HL-60/S4 treated with retinoic acid at 250 ng/mL for 4 days and 3 days (cell line): ENCODE data around the gene CPEB1.
"Not testable (repeated sequence)": the region's sequence is repeated elsewhere in the genome, so short reads cannot be mapped to it uniquely, and the experiment has no call there.

ENCODE experiments used
- in situ Hi-C: fragments of 300-500 bp; cut with MboI; formaldehyde crosslinking; loops from 2 replicates; pipeline ENCODE4 v1.7.0; 2022; ENCODE audit warnings: low sequenced_read_pairs

CPEB1 gene

DNA sequence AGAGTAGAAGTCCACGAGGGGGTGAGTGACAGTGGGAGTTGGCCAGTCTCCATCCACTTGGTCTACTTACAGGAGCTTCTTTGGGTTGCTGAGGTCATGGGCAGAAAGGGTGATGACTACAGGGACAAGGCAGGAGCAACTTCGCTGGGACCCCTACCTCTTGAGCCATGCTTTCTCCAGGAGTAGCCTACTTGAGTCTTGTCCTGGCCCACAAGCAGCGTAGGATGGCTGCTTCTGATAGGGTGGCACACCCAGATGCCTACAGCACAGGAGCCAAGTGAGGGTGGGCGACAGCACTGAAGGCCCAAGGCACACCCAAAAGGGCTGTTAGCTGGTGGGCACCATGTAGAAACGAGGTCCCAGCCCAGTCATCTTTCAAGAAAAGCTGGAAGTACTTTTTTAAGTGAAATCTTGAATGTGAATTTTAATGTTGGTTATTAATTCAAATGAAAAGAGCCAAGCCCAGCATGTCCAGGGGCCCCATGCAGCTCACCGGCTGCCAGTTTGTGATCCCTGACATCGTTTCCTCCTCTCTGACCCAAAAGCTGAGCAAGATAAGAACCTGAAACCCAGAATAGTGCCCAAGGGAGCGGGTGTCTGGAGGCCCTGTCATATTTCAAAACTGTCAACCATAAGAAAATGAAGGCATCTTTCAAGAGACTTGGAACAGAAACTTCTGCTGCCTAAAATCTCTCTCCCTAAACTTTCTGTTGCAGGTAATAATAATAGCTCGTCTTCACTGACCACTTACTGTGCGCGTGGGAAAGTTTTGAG is 2.2 kb upstream of the CPEB1 start:
- in situ Hi-C loops = no loop called here

DNA sequence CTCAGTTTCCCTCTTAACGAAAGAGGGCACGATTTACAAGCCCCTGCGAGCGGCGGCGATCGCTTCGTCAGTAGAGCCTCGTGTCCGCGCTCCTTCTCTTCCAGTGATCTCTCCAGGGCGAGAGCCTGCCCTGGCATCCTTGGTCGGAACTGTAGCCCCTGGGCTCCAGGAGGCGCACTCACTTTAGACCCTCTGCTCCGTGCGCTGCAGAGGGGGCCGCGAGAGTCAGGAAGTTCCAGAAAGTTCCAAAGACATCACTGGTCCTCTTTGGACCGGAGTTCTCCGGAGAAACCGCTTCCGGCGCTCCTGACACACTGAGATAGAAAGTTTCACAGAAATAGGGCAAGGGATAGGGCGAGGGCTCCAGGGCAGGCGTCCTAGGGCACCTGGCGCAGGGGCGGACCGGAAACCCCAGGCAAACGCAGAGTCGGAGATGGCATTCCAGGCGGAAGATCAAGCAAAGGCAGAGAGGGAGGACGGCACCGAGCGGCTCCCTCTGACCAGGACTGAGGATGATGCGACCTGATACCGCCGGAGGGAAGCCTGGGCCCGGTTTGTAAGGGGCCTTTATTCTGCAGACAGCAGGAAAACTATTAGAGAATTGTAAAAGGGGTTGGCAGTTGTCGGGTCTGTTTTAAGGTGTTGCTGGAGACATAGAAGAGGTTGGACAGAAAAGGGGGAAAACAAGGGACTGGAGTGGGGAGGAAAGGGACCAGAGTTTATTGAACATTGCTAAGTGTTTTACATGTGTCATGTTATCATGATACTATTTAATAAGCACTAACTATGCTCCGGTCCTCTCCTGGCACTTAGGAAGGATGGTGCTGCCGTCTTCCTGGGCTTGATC is 1.3 kb upstream of the CPEB1 start:
- in situ Hi-C loops = no loop called here

DNA sequence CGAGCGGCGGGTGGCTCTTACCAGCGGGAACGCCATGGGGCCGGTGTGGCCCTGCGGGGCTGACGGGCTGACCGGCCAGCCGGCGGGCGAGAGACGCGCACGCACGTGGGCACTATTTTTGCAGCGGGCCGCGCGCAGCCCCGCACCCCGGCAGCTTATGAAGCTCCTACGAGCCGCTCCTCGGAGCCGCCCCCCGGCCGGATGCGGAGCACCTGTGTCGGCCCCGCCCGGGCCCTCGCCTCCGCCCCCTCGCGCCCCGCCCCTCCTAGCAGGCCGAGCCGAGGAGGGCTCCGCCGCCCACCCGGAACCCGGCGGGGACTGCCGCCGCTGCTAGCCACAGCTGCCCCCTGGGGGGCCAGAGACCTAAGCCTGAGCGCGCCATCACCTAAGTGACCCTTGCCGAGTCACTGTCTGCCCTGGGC is 683 bp upstream of the CPEB1 start:
- in situ Hi-C loops = no loop called here

DNA sequence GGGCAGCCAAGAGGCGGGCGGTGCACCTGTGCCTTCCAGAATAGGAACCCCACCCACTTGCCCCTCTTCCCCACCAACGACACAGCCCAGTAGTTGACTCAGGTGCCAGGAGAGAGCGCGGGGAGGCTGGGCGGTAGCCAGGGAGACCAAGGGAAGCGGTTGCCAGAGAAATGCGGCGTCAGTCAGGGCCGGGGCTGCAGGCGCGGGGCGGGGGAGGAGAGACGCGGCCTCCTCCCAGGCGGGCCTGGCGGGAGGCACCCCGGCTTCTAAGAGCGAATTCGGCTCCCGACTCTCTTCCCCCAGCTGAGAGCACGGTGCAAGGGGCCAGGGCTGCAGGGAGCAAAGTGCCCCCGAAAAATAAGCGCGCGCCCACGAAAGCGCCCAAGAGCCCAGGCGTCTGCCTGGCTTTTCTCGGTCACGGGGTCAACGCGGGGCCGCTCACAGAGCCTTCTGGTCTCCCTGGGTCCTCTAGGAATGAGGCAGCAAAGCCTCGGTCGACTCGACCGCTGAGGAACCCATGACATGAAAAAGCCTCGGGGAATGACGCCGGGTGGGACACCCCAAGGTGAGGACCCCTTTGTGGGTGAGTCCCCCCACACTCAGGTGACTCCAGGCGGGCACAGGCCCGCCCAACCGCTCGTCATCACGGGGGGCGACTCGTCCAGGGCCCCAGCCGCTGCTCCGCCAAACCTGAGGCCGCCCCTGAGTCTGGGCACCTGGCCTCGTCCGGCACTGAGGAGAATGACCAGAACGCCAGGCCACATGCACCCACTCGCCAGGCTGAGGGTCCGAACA is 716 bp downstream of the CPEB1 start:
- in situ Hi-C loops = no loop called here

DNA sequence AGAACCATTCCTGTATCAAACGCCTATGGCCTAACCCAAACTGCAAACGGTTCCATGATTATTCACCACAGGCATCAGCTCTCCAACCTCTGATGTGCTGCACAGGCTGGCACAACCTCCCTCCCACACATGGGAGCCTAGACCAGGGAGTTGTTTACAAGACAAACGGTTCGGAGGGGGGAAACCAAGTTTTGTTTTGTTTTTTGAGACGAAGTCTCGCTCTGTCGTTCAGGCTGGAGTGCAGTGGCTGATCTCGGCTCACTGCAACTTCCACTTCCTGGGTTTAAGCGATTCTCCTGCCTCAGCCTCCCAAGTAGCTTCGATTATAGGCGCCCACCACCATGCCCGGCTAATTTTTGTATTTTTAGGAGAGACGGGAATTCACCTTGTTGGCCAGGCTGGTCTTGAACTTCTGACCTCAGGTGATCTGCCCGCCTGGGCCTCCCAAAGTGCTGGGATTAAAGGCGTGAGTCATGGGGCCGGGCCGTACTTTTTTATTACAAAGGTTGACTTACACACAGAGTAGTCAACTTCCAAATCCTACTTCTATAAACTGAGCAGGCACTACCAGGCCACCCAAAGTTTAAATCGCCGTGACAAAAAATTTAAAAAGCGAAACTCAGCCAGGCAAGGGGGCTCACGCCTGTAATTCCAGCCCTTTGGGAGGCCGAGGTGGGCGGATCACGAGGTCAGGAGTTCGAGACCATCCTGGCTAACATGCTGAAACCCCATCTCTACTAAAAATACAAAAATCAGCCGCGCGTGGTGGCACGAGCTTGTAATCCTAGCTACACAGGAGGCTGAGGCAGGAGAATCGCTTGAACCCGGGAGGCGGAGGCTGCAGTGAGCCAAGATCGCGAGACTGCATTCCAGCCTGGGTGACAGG is 2.0 kb downstream of the CPEB1 start:
- in situ Hi-C loops = not testable (repeated sequence)

DNA sequence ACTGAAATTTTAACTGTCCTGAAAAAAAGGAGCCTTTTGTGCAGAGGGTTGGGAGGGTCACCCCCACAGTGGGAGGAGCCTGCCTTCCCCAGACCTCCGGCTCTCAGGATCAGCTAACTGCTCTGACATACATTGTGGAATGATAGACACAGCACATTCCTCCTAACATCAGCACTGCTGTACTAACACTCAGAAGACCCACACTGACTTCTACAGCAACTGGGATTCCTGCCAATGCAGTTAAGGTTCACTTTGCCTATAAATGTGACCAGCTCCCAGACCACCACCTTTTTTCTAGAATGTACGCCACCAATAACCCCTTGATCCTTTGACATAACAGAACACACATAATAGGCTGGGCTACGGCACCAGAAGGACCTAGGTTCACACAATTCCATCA is 3.2 kb downstream of the CPEB1 start:
- in situ Hi-C loops = no loop called here

DNA sequence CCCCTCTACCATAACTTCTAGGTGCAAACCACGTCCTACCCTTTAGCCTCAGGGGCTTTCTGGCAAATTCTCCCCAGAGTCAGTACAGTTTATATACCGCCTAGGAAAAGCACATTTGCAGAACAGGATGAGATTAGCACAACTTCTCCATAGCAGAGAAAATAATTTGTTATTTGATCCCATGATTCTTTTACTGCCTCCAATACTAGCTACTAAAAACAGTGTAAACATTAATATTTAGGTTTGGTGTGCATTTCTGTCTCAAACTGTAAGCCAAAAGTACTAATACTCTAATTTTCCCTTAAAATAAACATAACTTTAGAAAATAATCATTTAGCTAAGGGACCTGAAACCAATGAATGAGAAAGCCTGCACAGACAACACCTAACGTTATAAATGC is 4.5 kb downstream of the CPEB1 start:
- in situ Hi-C loops = no loop called here

DNA sequence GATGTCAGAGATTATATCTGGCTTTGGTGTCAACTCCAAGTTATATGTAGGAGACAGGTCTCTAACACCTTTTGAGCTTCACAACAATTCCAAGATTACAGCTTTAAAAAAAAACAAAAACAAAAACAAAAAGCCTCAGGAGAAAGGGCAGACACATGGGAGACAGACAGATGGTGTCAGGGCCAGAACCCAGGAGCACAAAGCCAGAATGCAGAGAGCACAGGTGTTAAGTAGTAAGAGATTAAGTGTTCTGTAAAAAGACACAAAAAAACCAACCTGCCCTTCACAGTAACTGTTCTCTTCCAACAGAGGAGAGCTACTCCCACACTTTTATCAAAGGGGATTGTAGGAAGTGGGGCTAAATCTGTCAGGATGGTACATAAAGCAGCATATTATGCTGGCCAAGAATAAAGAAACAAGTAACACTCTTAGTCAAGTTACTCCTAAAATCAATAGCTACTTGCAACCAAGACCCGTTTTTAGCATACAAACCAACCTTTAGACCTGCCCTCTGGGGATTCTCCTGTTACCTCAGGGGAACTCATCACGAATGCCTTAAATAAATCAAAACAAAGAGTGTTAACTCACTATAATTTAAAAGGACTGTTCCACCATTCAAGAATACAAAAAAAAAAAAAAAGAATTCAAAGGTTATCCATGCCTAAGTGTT is 5.9 kb downstream of the CPEB1 start:
- in situ Hi-C loops = no loop called here

DNA sequence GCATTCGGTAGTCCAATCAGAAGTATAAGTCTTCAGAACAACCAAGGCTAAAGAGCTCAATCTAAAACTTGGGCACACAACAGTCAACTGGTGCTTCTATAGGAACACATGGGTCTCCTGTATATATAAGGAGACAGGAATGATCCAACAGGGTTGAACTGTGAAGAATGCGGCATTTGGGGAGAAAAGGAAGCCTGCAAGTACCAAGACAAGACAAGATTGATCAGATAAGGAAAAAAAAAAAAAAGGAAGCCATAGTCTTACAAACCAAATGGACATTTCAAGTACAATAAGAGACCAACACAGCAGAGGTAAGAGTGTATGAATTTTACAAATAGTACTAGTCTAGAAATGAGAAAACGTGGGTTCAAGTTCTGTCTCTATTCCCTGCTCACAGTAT is 6.5 kb downstream of the CPEB1 start:
- in situ Hi-C loops = no loop called here

DNA sequence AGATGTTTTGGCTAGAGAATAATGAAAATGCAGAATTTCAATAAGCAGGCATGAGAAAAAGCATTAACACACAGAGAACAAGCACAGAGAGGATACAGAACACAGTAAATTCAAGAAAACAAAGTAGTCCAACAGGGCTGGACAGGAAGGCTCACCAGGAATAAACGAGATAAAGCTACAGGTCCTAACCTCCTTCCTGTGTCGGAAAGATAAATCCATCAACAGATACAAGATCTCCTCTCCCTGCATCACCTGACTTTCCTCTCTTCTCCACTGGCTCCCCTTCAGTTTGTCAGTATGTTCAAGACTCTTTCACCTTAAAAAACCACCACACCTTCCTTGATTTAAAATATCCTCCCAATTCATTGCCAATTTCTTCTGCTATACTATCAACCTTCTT is 11.4 kb downstream of the CPEB1 start:
- in situ Hi-C loops = no loop called here

DNA sequence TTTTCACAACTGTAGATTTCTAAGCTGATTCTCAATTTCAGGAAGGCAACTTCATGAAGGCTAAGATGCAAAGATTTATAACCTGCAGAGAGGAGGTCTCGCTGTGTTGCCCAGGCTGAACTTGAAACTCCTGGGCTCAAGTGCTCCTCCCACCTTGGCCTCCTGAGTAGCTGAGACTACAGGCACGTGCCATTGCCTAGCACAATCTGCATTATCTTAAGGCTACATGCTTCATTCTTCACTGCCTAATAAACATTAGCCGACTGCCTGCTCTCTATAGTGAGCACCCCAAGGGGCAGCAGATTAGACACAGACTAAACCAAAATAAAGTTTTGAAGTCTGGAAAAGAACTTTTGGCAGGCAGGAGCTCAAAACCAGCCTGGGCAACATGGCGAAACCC is 17.1 kb downstream of the CPEB1 start:
- in situ Hi-C loops = no loop called here

DNA sequence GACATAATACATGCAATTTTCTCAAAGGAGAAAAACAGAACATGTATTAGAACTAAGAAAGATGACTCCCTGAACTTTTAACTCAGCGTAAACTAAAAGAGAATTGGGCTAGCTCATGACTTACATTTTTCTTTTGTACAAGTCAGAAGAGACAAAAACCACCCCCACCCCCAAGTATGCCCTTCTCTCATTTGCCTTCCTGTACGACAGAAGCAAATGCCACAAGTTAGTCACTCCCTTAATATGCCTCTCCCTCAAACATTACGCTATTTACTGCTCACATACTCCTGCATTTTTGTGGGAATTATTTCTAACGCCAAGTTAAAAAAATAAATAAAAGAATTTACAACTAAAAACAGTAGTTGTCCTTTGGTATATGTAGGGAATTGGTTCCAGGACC is 22.0 kb downstream of the CPEB1 start:
- in situ Hi-C loops = no loop called here

DNA sequence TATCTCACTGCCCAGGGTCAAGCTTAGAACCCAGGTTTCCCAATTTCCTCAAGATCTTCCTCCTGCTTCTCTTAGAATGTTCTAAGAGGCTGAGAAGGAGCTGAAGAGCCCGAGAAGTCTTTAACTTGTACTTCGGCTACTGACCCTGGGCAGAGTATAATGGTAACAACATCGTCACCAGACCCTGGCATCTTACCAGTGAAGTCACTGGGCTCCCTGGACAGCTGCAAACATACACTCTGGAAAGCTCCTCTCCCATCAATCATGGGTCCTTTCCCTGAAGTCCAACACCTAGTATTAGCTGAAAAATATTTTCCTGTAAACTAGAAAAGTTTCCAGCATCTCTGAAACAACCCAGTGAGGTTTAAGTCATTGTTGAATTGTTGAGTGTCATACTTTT is 22.7 kb downstream of the CPEB1 start:
- in situ Hi-C loops = no loop called here

DNA sequence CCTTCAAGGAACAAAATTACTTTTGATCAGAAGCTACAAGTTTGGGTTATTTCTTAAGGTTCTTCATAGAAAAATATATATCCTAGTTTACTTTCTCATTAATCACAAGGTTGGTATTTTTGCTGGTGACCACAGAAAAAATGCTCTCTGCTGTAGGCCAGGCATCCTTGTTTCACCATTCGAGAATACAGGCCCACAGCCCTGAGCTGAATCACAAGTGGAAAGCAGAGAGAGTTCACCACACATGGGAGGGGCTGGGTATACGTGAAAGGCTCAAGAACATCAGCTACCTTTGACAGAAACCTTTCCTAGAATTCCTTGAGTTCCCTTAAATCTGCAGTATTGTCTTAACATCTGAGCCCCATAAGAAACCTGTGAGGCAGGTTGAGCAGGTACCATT is 23.2 kb downstream of the CPEB1 start:
- in situ Hi-C loops = no loop called here

DNA sequence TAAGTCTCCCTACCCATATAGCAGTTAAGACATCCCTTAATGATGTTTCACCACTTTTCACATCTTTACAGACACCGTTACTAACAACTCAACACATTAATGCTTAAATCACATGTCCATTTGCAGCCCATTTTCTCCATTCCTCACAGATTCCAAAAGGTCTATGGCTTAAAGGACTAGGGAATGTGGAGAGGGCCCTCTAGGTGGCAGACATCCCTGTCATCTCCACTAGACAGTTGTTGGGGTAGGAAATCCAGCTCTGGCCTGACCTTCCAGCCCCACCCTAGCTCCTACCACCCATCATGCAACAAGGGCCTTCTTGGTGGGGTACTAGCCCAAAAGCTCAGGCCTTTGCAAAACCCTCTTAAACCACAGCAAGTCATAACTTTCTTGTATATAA is 25.2 kb downstream of the CPEB1 start:
- in situ Hi-C loops = no loop called here

DNA sequence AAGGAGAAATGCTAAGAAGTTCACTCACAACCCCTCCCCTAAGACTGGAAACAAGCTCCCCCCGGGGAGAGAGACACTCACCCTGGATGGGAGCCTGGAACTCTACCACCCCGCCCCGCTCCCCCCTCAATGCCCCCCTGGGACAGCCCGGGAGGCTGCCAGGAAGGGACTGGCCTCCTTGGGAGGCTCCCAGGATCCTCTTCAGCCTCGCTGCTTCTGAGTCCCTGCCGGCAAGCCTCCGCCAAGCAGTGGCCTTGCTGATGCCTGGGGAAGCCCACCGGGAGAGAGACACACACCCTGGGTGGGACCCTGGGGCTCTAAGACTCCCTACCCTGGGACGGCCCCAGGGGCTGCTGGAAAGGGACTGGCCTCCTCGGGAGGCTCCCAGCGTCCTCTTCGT is 33.4 kb downstream of the CPEB1 start:
- in situ Hi-C loops = no loop called here

DNA sequence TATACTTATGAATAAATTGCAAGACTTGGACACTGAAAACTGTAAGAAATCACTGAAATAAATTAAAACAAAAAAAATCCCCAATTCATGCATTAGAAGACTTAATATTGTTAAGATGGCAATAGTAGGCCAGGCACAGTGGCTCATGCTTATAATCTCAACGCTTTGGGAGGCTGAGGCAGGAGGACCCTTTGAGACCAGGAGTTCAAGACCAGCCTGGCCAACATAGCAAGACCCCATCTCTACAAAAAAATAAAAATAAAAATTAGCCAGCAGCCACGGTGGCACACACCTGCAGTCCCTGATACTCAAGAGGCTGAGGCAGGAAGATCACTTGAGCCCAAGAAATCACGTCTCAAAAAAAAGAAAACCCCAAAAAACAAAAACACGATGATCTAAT is 35.8 kb downstream of the CPEB1 start:
- in situ Hi-C loops = no loop called here

DNA sequence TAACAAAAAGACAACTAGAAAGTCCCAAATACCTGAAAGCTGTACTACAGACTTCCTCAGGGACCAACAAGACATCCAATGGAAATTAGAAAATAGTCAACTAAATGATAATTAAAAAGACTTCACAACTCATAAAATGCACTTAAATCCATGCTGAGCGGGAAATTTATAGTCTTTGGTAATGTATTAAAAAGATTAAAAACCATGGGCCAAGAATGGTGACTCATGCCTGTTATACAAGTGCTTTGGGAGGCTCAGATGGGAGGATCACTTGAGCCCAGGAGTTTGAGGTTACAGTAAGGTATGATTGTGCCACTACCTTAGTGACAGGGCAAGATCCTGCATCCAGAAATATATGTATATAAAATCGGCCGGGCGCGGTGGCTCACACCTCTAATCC is 45.0 kb downstream of the CPEB1 start:
- in situ Hi-C loops = no loop called here

DNA sequence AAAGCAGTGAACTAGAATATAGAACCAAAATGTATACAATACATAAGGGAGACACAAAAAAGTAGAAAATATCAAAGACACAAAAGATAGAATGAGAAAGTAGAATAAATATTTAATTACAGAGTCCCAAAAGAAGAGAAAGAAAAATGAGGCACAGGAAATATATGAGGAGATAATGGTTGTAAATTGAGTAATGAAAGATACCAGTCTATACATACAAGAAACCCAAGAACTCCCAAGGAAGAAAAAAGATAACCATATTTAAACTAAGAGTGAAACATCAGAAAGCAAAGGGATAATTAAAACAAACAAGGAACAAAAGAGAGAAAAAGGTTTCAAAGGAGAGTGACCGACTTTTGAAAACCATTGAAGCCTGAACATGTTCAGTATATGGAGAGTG is 47.3 kb downstream of the CPEB1 start:
- in situ Hi-C loops = no loop called here

DNA sequence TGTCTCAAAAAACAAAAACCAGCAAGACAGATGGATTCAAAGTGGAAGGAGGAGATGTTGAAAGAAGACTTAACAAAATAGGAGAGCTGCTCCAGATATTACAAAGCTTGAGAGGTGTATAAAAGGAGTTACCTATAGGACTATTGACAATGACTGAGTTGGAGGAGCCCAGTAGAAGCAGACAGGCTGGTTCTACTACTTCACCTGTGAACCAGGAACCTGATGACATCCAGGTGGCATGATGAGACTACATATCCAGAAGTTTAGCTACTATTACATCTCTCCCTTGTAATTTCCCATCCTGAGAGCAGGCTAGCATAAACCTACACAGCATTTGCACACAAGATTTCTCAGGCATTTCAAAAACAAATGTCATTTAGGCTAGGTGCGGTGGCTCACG is 49.3 kb downstream of the CPEB1 start:
- in situ Hi-C loops = no loop called here
